GM19468 (cell line): Measurements from ENCODE around the gene FYCO1.

Experiments
- ATAC-seq: cut with Tn5 transposase; IDR thresholded peaks from one replicate; pipeline ENCODE4 v1.9.1; 2021; ENCODE audit warnings: mild to moderate bottlenecking, moderate library complexity, moderate number of reproducible peaks; ENCODE audit not compliant: unreplicated experiment; ENCODE audit errors: extremely low read depth

FYCO1 gene

GRCh38 chr3:45985532-45986302, 9.9 kb downstream of the FYCO1 start:
- ATAC-seq, result no peak

- no peak for ATAC-seq
These were observed 11.0 kb downstream of the FYCO1 start for GRCh38 chr3:45984331-45985312.

- ATAC-seq, result no peak
These were observed 11.9 kb downstream of the FYCO1 start for GRCh38 chr3:45983770-45984169.

GRCh38 chr3:45981346-45982074, 14.1 kb downstream of the FYCO1 start:
- no peak for ATAC-seq

GRCh38 chr3:45980819-45981218, 14.8 kb downstream of the FYCO1 start:
- no peak for ATAC-seq

- no peak for ATAC-seq
These were observed 15.3 kb downstream of the FYCO1 start for GRCh38 chr3:45980229-45980813.

- ATAC-seq, result no peak
These were observed 16.2 kb downstream of the FYCO1 start for GRCh38 chr3:45979378-45979777.

GRCh38 chr3:45978006-45978761, 17.4 kb downstream of the FYCO1 start:
- ATAC-seq, result no peak

- ATAC-seq, result no peak
These were observed 19.2 kb downstream of the FYCO1 start for GRCh38 chr3:45976191-45977091.

- no peak for ATAC-seq
These were observed 19.9 kb downstream of the FYCO1 start for GRCh38 chr3:45975686-45976085.

GRCh38 chr3:45974686-45975085, 20.9 kb downstream of the FYCO1 start:
- no peak for ATAC-seq

- no peak for ATAC-seq
These were observed 22.9 kb downstream of the FYCO1 start for GRCh38 chr3:45972534-45973402.

- no peak for ATAC-seq
These were observed 25.7 kb downstream of the FYCO1 start for GRCh38 chr3:45969953-45970352.

GRCh38 chr3:45969116-45969515, 26.5 kb downstream of the FYCO1 start:
- no peak for ATAC-seq

GRCh38 chr3:45968706-45969105, 26.9 kb downstream of the FYCO1 start:
- ATAC-seq, result no peak

- no peak for ATAC-seq
These were observed 27.5 kb downstream of the FYCO1 start for GRCh38 chr3:45968149-45968548.

- ATAC-seq, result no peak
These were observed 27.9 kb downstream of the FYCO1 start for GRCh38 chr3:45967724-45968123.
